HEK293T (cell line): Measurements from ENCODE around the gene CPLX4.
"Not testable (repeated sequence)": the region's sequence is repeated elsewhere in the genome, so short reads cannot be mapped to it uniquely, and the experiment has no call there.

Experiments
- CTCF ChIA-PET: fragments of 350-600 bp; formaldehyde crosslinking; extraction: SDS; loops from one replicate; lab custom pipeline; 2021; ENCODE audit warnings: antibody characterized with exemption, inconsistent platforms; lab: Yijun Ruan, JAX
- POLR2A ChIA-PET: fragments of 350-600 bp; formaldehyde crosslinking; extraction: SDS; loops from one replicate; lab custom pipeline; 2020; ENCODE audit warnings: antibody characterized with exemption, inconsistent platforms; lab: Yijun Ruan, JAX
- DNase-seq: peaks from one replicate; pipeline ENCODE4 v3.0.0; 2012; ENCODE audit warnings: mixed read lengths; ENCODE audit errors: extremely low spot score
- ARNT ChIP-seq: fragments of 450-650 bp; IDR thresholded peaks from 2 replicates; pipeline ENCODE4 v1.6.1; 2017; ENCODE audit warnings: mild to moderate bottlenecking
- BHLHE40 ChIP-seq: fragments of 450-650 bp; IDR thresholded peaks from 2 replicates; pipeline ENCODE4 v1.6.1; 2016; ENCODE audit warnings: mild to moderate bottlenecking, moderate library complexity, borderline replicate concordance
- CTBP1 ChIP-seq: fragments of 450-650 bp; IDR thresholded peaks from 2 replicates; pipeline ENCODE4 v1.6.1; 2016; ENCODE audit warnings: borderline replicate concordance
- ELF4 ChIP-seq: fragments of 450-650 bp; IDR thresholded peaks from 2 replicates; pipeline ENCODE4 v1.6.1; 2017; ENCODE audit warnings: antibody characterized with exemption
- FOXA1 ChIP-seq: fragments of 450-650 bp; IDR thresholded peaks from 2 replicates; pipeline ENCODE4 v1.6.1; 2016; ENCODE audit warnings: mild to moderate bottlenecking
- FOXK2 ChIP-seq: fragments of 450-650 bp; IDR thresholded peaks from 2 replicates; pipeline ENCODE4 v1.6.1; 2016; ENCODE audit warnings: mild to moderate bottlenecking
- FOXM1 ChIP-seq: fragments of 450-650 bp; IDR thresholded peaks from 2 replicates; pipeline ENCODE4 v1.6.1; 2017; ENCODE audit warnings: mild to moderate bottlenecking, borderline replicate concordance
- HDGF ChIP-seq: fragments of 450-650 bp; IDR thresholded peaks from 2 replicates; pipeline ENCODE4 v1.6.1; 2017; ENCODE audit warnings: antibody characterized with exemption, borderline replicate concordance
- L3MBTL2 ChIP-seq: fragments of 450-650 bp; conservative IDR thresholded peaks from 2 replicates; pipeline ENCODE4 v1.6.1; 2016; ENCODE audit warnings: mild to moderate bottlenecking
- LEF1 ChIP-seq: fragments of 450-650 bp; IDR thresholded peaks from 2 replicates; pipeline ENCODE4 v1.6.1; 2017; ENCODE audit warnings: mild to moderate bottlenecking, borderline replicate concordance
- NFRKB ChIP-seq: fragments of 450-650 bp; IDR thresholded peaks from 2 replicates; pipeline ENCODE4 v1.6.1; 2016; ENCODE audit warnings: mild to moderate bottlenecking, moderate library complexity
- PKNOX1 ChIP-seq: fragments of 450-650 bp; IDR thresholded peaks from 2 replicates; pipeline ENCODE4 v1.6.1; 2016
- SP1 ChIP-seq: fragments of 450-650 bp; IDR thresholded peaks from 2 replicates; pipeline ENCODE4 v1.6.1; 2017
- SUZ12 ChIP-seq: fragments of 450-650 bp; IDR thresholded peaks from 2 replicates; pipeline ENCODE4 v1.6.1; 2016; ENCODE audit warnings: mild to moderate bottlenecking
- TARDBP ChIP-seq: fragments of 450-650 bp; IDR thresholded peaks from 2 replicates; pipeline ENCODE4 v1.6.1; 2016
- ZNF384 ChIP-seq: fragments of 450-650 bp; IDR thresholded peaks from 2 replicates; pipeline ENCODE4 v1.6.1; 2016

CPLX4 gene

GRCh38 chr18:59265974-59266369, 52.5 kb downstream of the CPLX4 start:
- no peak for TF ChIP-seq LEF1
- TF ChIP-seq ARNT, result no peak
- no peak for TF ChIP-seq FOXA1
- DNase-seq, result no peak
- POLR2A ChIA-PET, result no interaction called here
- CTCF ChIA-PET, result interaction anchor here (0.8 kb wide), 1 partner anchor 730 kb away, joined by 3 read pairs; no protein-coding TSS in a partner anchor

- ChIA-PET CTCF (no interaction called here), POLR2A (no interaction called here)
- DNase-seq, result peak; percentile 72
- TF ChIP-seq ARNT (no peak), FOXA1 (no peak), FOXK2 (no peak), SUZ12 (no peak), ZNF384 (no peak), NFRKB (no peak)
These were observed 53.0 kb downstream of the CPLX4 start for GRCh38 chr18:59265246-59265973.

GRCh38 chr18:59264651-59265245, 53.7 kb downstream of the CPLX4 start:
- TF ChIP-seq NFRKB (no peak), FOXK2 (no peak), SUZ12 (no peak), LEF1 (no peak)
- no peak for DNase-seq
- ChIA-PET CTCF (no interaction called here), POLR2A (no interaction called here)

GRCh38 chr18:59264121-59264571, 54.3 kb downstream of the CPLX4 start:
- no peak for DNase-seq
- TF ChIP-seq CTBP1 (no peak), L3MBTL2 (no peak), PKNOX1 (no peak)
- ChIA-PET CTCF (no interaction called here), POLR2A (no interaction called here)

- ChIA-PET POLR2A (no interaction called here), CTCF (no interaction called here)
- DNase-seq, result no peak
- TF ChIP-seq SP1, result no peak
- no peak for TF ChIP-seq TARDBP
- TF ChIP-seq PKNOX1, result no peak
- TF ChIP-seq ELF4, result no peak
- TF ChIP-seq LEF1, result no peak
- TF ChIP-seq FOXK2, result no peak
- no peak for TF ChIP-seq ZNF384
- no peak for TF ChIP-seq L3MBTL2
These were observed 54.8 kb downstream of the CPLX4 start for GRCh38 chr18:59263661-59264060.

- DNase-seq, POLR2A ChIA-PET, CTCF ChIA-PET: not testable (repeated sequence)
These were observed 56.2 kb downstream of the CPLX4 start for GRCh38 chr18:59262243-59262642.

GRCh38 chr18:59261842-59262241, 56.6 kb downstream of the CPLX4 start:
- DNase-seq, CTCF ChIA-PET, POLR2A ChIA-PET: not testable (repeated sequence)

- CTCF ChIA-PET, POLR2A ChIA-PET: not testable (repeated sequence)
These were observed 63.0 kb downstream of the CPLX4 start for GRCh38 chr18:59255491-59255890.

GRCh38 chr18:59249199-59249774, 69.2 kb downstream of the CPLX4 start:
- peak; percentile 46 for DNase-seq

More at GRCh38 chr18:59255491-59255890, 63.0 kb downstream of the CPLX4 start:
- not testable (repeated sequence) for DNase-seq

More at GRCh38 chr18:59249199-59249774, 69.2 kb downstream of the CPLX4 start:
- TF ChIP-seq HDGF, result no peak
- no peak for TF ChIP-seq ELF4
- no peak for TF ChIP-seq FOXA1
- TF ChIP-seq SP1, result no peak
- no peak for TF ChIP-seq FOXK2
- no peak for TF ChIP-seq ARNT
- no peak for TF ChIP-seq BHLHE40
- no peak for TF ChIP-seq FOXM1
- TF ChIP-seq TARDBP, result no peak
- no peak for TF ChIP-seq PKNOX1
- TF ChIP-seq LEF1, result no peak
- no peak for TF ChIP-seq ZNF384
- TF ChIP-seq CTBP1, result no peak
- no peak for TF ChIP-seq SUZ12
- no peak for TF ChIP-seq NFRKB
- no peak for TF ChIP-seq L3MBTL2
- CTCF ChIA-PET, result interaction anchor here (0.7 to 4.8 kb wide), 9 partner anchors 18 to 575 kb away, joined by 3 to 43 read pairs (median 4); no protein-coding TSS in a partner anchor
- POLR2A ChIA-PET, result no interaction called here
